Kidney (tissue), 22 donors: ENCODE data around the gene ERO1A. TPM values are rescaled to one million over a fixed set of nuclear protein-coding genes. Genes with fewer than 3 reads are reported as not detected.

Experiments
- DNase-seq, 5 donors: peaks; one replicate each; pipeline ENCODE4 v3.0.0-alpha.2; 2013 to 2020
- FAIRE-seq: peaks from 2 replicates; lab custom pipeline; 2012; peaks lifted over from hg19 to GRCh38; lab: Jason Lieb, UNC
- H3K27ac ChIP-seq, 2 donors: one replicate each; pipeline ENCODE4 v1.7.0; 2013; ENCODE audit warnings: low read depth in 2 of 2, low read length in 2 of 2, inconsistent platforms in 1 of 2
- H3K27me3 ChIP-seq: one replicate; pipeline ENCODE4 v1.7.1; 2013; ENCODE audit warnings: low read length, inconsistent platforms; ENCODE audit not compliant: control insufficient read depth, insufficient read depth
- H3K36me3 ChIP-seq, 3 donors: one replicate each; pipeline versions ENCODE4 v1.7.0 to v1.7.1; 2013; ENCODE audit warnings: low read length in 3 of 3, control low read depth in 1 of 3, inconsistent platforms in 1 of 3; ENCODE audit not compliant: insufficient read depth in 3 of 3, control insufficient read depth in 2 of 3
- H3K4me1 ChIP-seq, 3 donors: one replicate each; pipeline versions ENCODE4 v1.7.0 to v1.7.1; 2013; ENCODE audit warnings: low read length in 3 of 3, inconsistent platforms in 1 of 3, low read depth in 1 of 3; ENCODE audit not compliant: control insufficient read depth in 2 of 3, insufficient read depth in 2 of 3
- H3K4me3 ChIP-seq, 3 donors: one replicate each; pipeline versions ENCODE4 v1.7.0 to v1.8.1; 2013; ENCODE audit warnings: low read length in 3 of 3, control low read depth in 1 of 3, inconsistent platforms in 1 of 3
- H3K9ac ChIP-seq, 3 donors: one replicate each; pipeline versions ENCODE4 v1.7.0 to v1.7.1; 2013; ENCODE audit warnings: low read length in 3 of 3, control low read depth in 1 of 3, inconsistent platforms in 1 of 3
- H3K9me3 ChIP-seq, 3 donors: one replicate each; pipeline versions ENCODE4 v1.7.0 to v1.7.1; 2013; ENCODE audit warnings: low read length in 3 of 3, control low read depth in 1 of 3, inconsistent platforms in 1 of 3; ENCODE audit not compliant: control insufficient read depth in 2 of 3, insufficient read depth in 1 of 3
- intact Hi-C: fragments of 100-400 bp; cut with DNase I; formaldehyde crosslinking; loops from one replicate; pipeline ENCODE4 v1.11.1; 2022
- long read RNA-seq, 10 donors: library from polyadenylated mRNA in 1 of 10; unstranded in 1 of 10; transcript quantifications; one replicate each; pipeline ENCODE4 v2.0.0 and lab custom pipeline, GENCODE V29; 2021 to 2026
- polyA plus RNA-seq: library from polyadenylated mRNA; stranded (reverse); fragments of 350-450 nt; fragmentation: Illumina TruSeq; extraction: RNeasy Lipid Tissue Mini Kit (QIAGEN cat#74804); gene quantifications from one replicate; pipeline ENCODE4 v1.2.3, GENCODE V29; 2014; ENCODE audit warnings: low read depth, low replicate concordance; ENCODE audit not compliant: insufficient read depth
- total RNA-seq: library from RNA; stranded (reverse); fragmentation: NEBNext Ultra II Directional; extraction: Animal tissue kit (Norgen Biotek cat#: 25700); gene quantifications from one replicate; pipeline ENCODE4 v1.2.1, GENCODE V29; 2021
- TF ChIP-seq, protein P1 (sequence below): IDR thresholded peaks from 3 replicates; pipeline ENCODE4 v1.5.1; 2012; ENCODE audit warnings: mild to moderate bottlenecking, moderate library complexity, borderline replicate concordance; ENCODE audit not compliant: insufficient read depth; ENCODE audit errors: extremely low read depth
- donor health status: control.
- donor health status: control.
- donor health status: control.
- donor health status: control.
- donor health status: control.
- donor health status: DM: yes; HTN: yes; CAD: no.
- donor health status: Normal renal cell carcinoma (clear cell type).

ERO1A gene, protein sequence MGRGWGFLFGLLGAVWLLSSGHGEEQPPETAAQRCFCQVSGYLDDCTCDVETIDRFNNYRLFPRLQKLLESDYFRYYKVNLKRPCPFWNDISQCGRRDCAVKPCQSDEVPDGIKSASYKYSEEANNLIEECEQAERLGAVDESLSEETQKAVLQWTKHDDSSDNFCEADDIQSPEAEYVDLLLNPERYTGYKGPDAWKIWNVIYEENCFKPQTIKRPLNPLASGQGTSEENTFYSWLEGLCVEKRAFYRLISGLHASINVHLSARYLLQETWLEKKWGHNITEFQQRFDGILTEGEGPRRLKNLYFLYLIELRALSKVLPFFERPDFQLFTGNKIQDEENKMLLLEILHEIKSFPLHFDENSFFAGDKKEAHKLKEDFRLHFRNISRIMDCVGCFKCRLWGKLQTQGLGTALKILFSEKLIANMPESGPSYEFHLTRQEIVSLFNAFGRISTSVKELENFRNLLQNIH
- 40.5 TPM for total RNA-seq
- 8.6 TPM for polyA plus RNA-seq
- long read RNA-seq, donor 1, partial matches to known transcripts = 0 of 6 reads
- long read RNA-seq, donor 1, other reads (novel, unspliced or antisense) = 5 of 6 reads
- long read RNA-seq, donor 2, partial matches to known transcripts = 5 of 5 reads
- long read RNA-seq, donor 2, other reads (novel, unspliced or antisense) = 0 of 5 reads
- long read RNA-seq, donor 3 = 0 reads
- long read RNA-seq, donor 4, partial matches to known transcripts = 0 of 6 reads
- long read RNA-seq, donor 4, other reads (novel, unspliced or antisense) = 6 of 6 reads
- long read RNA-seq, donor 5 = 0 reads
- long read RNA-seq, donor 6 = 0 reads
- long read RNA-seq, donor 7, partial matches to known transcripts = 0 of 3 reads
- long read RNA-seq, donor 7, other reads (novel, unspliced or antisense) = 3 of 3 reads
- long read RNA-seq, donor 8, partial matches to known transcripts = 7 of 12 reads
- long read RNA-seq, donor 8, other reads (novel, unspliced or antisense) = 5 of 12 reads
- long read RNA-seq, donor 9 = 0 reads
- long read RNA-seq, donor 10 = 0 reads

- TF ChIP-seq, protein P1, sequence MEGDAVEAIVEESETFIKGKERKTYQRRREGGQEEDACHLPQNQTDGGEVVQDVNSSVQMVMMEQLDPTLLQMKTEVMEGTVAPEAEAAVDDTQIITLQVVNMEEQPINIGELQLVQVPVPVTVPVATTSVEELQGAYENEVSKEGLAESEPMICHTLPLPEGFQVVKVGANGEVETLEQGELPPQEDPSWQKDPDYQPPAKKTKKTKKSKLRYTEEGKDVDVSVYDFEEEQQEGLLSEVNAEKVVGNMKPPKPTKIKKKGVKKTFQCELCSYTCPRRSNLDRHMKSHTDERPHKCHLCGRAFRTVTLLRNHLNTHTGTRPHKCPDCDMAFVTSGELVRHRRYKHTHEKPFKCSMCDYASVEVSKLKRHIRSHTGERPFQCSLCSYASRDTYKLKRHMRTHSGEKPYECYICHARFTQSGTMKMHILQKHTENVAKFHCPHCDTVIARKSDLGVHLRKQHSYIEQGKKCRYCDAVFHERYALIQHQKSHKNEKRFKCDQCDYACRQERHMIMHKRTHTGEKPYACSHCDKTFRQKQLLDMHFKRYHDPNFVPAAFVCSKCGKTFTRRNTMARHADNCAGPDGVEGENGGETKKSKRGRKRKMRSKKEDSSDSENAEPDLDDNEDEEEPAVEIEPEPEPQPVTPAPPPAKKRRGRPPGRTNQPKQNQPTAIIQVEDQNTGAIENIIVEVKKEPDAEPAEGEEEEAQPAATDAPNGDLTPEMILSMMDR = no peak
- no peak for FAIRE-seq
- intact Hi-C loops = no loop called here
These were observed at the start of gene ERO1A for GRCh38 chr14:52695481-52696091. Gene ERO1A, minus strand, starts transcription at chr14:52695558. Its CDS starts 77 bp downstream, at chr14:52695481.

GRCh38 chr14:52741865-52742264, 46.5 kb upstream of the ERO1A start:
- intact Hi-C loops = no loop called here
- TF ChIP-seq, protein P1 = no peak
- FAIRE-seq = no peak

More at GRCh38 chr14:52695481-52696091, at the start of gene ERO1A:
- Histone ChIP-seq H3K9ac (peak within 1 kb of the TSS; percentile 47 to 95 (median 82)), H3K4me1 (peaks cover 0 to 7% (median 2%) of the 10 kb centered on the region in 3 donors), H3K36me3 (no peaks in the 10 kb centered on the region), H3K27me3 (no peaks in the 10 kb centered on the region), H3K9me3 (no peaks in the 10 kb centered on the region), H3K4me3 (peak within 1 kb of the TSS; percentile 70 to 97 (median 87)), H3K27ac (peak within 1 kb of the TSS; percentile 93 to 99)
- DNase-seq = peak; percentile 75 to 96 (median 86)

DNA sequence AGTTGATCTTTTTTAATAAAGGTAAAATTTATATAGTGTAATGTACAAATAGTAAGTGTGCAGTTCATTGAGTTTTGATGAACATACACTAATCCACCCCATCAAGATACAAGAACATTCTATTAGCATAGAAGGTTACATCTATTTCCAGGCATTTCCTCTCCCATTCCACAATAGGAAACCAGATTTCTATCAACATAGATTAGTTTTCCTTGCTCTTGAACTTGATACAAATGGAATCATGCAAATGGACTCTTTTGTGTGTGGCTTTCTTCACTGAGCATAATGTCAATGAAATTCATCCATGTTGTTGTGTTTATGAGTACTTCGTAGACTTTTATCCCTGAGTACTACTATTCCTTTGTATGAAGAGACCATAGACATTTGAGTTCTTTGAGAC, 45.4 kb upstream of the ERO1A start:
- Histone ChIP-seq H3K27me3 (no peaks in the 10 kb centered on the region), H3K9me3 (no peaks in the 10 kb centered on the region), H3K4me1 (peaks cover 0 to 5% (median 3%) of the 10 kb centered on the region in 3 donors), H3K36me3 (no peaks in the 10 kb centered on the region), H3K27ac (no peak overlapping the region), H3K9ac (no peak overlapping the region), H3K4me3 (no peak overlapping the region)
- intact Hi-C loops = no loop called here
- DNase-seq (no peak), FAIRE-seq (no peak)
- TF ChIP-seq, protein P1 = no peak

More at GRCh38 chr14:52741865-52742264, 46.5 kb upstream of the ERO1A start:
- no peaks in the 10 kb centered on the region for H3K27me3 ChIP-seq
- H3K27ac ChIP-seq = no peak overlapping the region
- H3K4me3 ChIP-seq = no peak overlapping the region
- H3K36me3 ChIP-seq = no peaks in the 10 kb centered on the region
- H3K9me3 ChIP-seq = no peaks in the 10 kb centered on the region
- H3K4me1 ChIP-seq = peaks cover 0 to 5% (median 3%) of the 10 kb centered on the region in 3 donors
- no peak overlapping the region for H3K9ac ChIP-seq
- DNase-seq = no peak
